HepG2 (cell line): ENCODE data around the gene ATP1A2.

Experiments
- KAT7 ChIP-seq: IDR thresholded peaks from 2 replicates; pipeline ENCODE4 v1.6.1; 2018; ENCODE audit warnings: borderline replicate concordance, missing compliant biosample characterization
- MEIS2 ChIP-seq: sonication (generic); formaldehyde crosslinking; IDR thresholded peaks from 2 replicates; pipeline ENCODE4 v1.9.0; 2021; ENCODE audit warnings: mild to moderate bottlenecking, missing genetic modification reagents
- MLLT10 ChIP-seq: sonication (generic); formaldehyde crosslinking; IDR thresholded peaks from 2 replicates; pipeline ENCODE4 v1.4.0; 2020; ENCODE audit warnings: missing genetic modification reagents
- NONO ChIP-seq, 2 experiments: fragments of 450-650 bp in 1 of 2; sonication (generic) in 1 of 2; formaldehyde crosslinking in 1 of 2; IDR thresholded peaks in 1 of 2; conservative IDR thresholded peaks in 1 of 2; 2 replicates each; pipeline versions ENCODE4 v1.6.1 to v1.8.0; 2017 to 2022; ENCODE audit warnings: mild to moderate bottlenecking in 1 of 2, missing genetic modification reagents in 1 of 2, moderate library complexity in 1 of 2
- RAD51 ChIP-seq: fragments of 450-650 bp; IDR thresholded peaks from 2 replicates; pipeline ENCODE4 v1.6.1; 2016; ENCODE audit warnings: borderline replicate concordance
- RNF219 ChIP-seq: sonication (generic); formaldehyde crosslinking; IDR thresholded peaks from 2 replicates; pipeline ENCODE4 v1.5.0; 2020; ENCODE audit warnings: mild to moderate bottlenecking, missing genetic modification reagents
- TBL1XR1 ChIP-seq: fragments of 150-350 bp; IDR thresholded peaks from 2 replicates; pipeline ENCODE4 v1.6.1; 2014; ENCODE audit warnings: borderline replicate concordance, low read length; ENCODE audit not compliant: partially characterized antibody
- YY1 ChIP-seq: IDR thresholded peaks from 2 replicates; pipeline ENCODE4 v1.6.1; 2011; ENCODE audit warnings: low read length, low read depth, moderate library complexity, mild to moderate bottlenecking; ENCODE audit not compliant: insufficient read depth, insufficient replicate concordance
- ZNF775 ChIP-seq: sonication (generic); formaldehyde crosslinking; IDR thresholded peaks from 2 replicates; pipeline ENCODE4 v1.4.0; 2020; ENCODE audit warnings: missing genetic modification reagents, mild to moderate bottlenecking, moderate library complexity, borderline replicate concordance

- TF ChIP-seq RNF219 (no peak), MLLT10 (no peak), MEIS2 (CRISPR knock-in tag) (no peak), TBL1XR1 (no peak), KAT7 (no peak), YY1 (no peak), ZNF775 (CRISPR knock-in tag) (no peak), RAD51 (no peak), NONO (IDR thresholded peaks at IDR 0.05) (no peak), NONO (CRISPR knock-in tag; conservative IDR thresholded peaks at IDR 0.05) (no peak)
Observed at GRCh38 chr1:160137216-160137862, 21.8 kb downstream of the ATP1A2 start.
